T-helper 17 cell (primary cell): Measurements from ENCODE around the gene ATP9A. TPM values are rescaled to one million over a fixed set of nuclear protein-coding genes. Genes with fewer than 3 reads are reported as not detected.

Source experiments
- ATAC-seq: fragments of 150-1000 bp; cut with Tn5 transposase; 2 replicates; pipeline ENCODE4 v1.10.0; 2021; ENCODE audit warnings: mild to moderate bottlenecking, moderate library complexity
- DNase-seq, 3 donors: peaks; one replicate each; pipeline versions ENCODE4 v3.0.0 to v3.0.0-alpha.2; 2020 to 2021
- H3K9me3 ChIP-seq: one replicate; pipeline ENCODE4 v1.7.0; 2013; ENCODE audit warnings: low read length, mild to moderate bottlenecking; ENCODE audit not compliant: control insufficient read depth, poor library complexity, severe bottlenecking
- H3K27ac Mint-ChIP-seq: one replicate; pipeline ENCODE4 v1.8.0; 2022; ENCODE audit warnings: mild to moderate bottlenecking, moderate library complexity, mixed read lengths
- H3K27me3 Mint-ChIP-seq: one replicate; pipeline ENCODE4 v1.8.0; 2022; ENCODE audit warnings: mixed read lengths
- H3K36me3 Mint-ChIP-seq: one replicate; pipeline ENCODE4 v1.8.0; 2022; ENCODE audit warnings: low read depth, mixed read lengths
- H3K4me1 Mint-ChIP-seq: one replicate; pipeline ENCODE4 v1.8.0; 2022; ENCODE audit warnings: mild to moderate bottlenecking, mixed read lengths
- H3K4me3 Mint-ChIP-seq: one replicate; pipeline ENCODE4 v1.8.0; 2022; ENCODE audit warnings: mild to moderate bottlenecking, moderate library complexity, mixed read lengths
- total RNA-seq, 4 donors: library from RNA in 2 of 4; stranded (reverse) in 2 of 4; gene quantifications; one replicate each; pipeline ENCODE4 v1.2.3 and lab custom pipeline; 2022 to 2026

The ATP9A gene
- total RNA-seq, 2 donors from 2014 or later: 0.15 to 4.2 TPM

DNA sequence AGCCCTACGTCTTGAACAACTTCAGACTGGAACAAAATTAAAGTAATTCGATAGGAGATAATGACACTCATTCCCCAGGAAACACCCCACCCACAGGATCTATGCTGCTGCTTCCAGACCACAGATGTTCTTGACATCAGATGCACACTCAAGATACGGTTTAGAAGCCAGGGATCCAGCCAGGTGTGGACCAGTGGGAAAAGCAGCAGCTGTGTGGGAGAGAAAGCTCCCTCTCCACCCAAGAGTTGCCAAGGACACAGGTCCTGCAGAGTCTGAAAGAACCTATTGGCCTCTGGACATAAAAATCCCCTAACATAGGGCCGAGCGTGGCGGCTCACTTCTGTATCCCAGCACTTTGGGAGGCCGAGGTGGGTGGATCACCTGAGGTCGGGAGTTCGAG is 133.9 kb downstream of the ATP9A start:
- ATAC-seq (no peak), DNase-seq (no peak)
- Mint-ChIP-seq H3K27me3 (peaks cover 52% of the 10 kb centered on the region), H3K4me3 (no peak overlapping the region), H3K4me1 (peaks cover 17% of the 10 kb centered on the region), H3K27ac (no peak overlapping the region), H3K36me3 (no peaks in the 10 kb centered on the region)
- H3K9me3 ChIP-seq: no peaks in the 10 kb centered on the region

DNA sequence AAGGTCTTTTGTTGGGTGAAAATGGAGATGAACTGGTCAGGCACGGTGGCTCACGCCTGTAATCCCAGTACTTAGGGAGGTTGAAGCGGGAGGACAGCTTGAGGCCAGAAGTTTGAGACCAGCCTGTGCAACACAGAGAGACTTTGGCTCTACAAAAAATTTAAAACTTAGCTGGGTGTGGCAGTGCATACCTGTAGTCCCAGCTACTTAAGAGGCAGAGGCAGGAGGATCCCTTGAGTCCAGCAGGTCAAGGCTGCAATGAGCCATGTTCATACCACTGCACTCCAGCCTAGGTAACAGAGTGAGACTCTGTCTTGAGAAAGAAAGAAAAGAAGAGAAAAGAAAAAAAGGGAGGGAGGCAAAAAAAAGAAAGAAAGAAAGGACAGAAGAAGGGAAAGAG is 134.8 kb downstream of the ATP9A start:
- DNase-seq (no peak), ATAC-seq (no peak)
- Mint-ChIP-seq H3K4me1 (peaks cover 15% of the 10 kb centered on the region), H3K27me3 (peaks cover 59% of the 10 kb centered on the region), H3K36me3 (no peaks in the 10 kb centered on the region), H3K27ac (no peak overlapping the region), H3K4me3 (no peak overlapping the region)
- no peaks in the 10 kb centered on the region for H3K9me3 ChIP-seq

DNA sequence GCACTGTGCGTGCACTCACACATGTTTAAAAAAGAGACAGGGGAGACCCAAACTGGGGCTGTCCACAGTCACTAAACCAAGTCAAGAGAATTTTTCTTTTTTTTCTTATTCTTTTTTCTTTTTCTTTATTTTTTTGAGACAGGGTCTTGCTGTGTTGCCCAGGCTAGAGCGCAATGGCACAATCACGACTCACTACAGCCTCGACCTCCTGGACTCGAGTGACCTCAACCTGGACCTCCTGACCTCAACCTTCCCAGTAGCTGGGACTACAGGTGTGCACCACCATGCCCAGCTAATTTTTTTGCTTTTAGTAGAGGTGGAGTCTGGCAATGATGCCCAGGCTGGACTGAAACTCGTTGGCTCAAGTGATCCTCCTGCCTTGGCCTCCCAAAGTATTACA is 136.2 kb downstream of the ATP9A start:
- Mint-ChIP-seq H3K36me3 (no peaks in the 10 kb centered on the region), H3K27ac (no peak overlapping the region), H3K27me3 (peaks cover 56% of the 10 kb centered on the region), H3K4me1 (peaks cover 15% of the 10 kb centered on the region), H3K4me3 (no peak overlapping the region)
- no peak for DNase-seq
- no peak for ATAC-seq
- no peaks in the 10 kb centered on the region for H3K9me3 ChIP-seq

DNA sequence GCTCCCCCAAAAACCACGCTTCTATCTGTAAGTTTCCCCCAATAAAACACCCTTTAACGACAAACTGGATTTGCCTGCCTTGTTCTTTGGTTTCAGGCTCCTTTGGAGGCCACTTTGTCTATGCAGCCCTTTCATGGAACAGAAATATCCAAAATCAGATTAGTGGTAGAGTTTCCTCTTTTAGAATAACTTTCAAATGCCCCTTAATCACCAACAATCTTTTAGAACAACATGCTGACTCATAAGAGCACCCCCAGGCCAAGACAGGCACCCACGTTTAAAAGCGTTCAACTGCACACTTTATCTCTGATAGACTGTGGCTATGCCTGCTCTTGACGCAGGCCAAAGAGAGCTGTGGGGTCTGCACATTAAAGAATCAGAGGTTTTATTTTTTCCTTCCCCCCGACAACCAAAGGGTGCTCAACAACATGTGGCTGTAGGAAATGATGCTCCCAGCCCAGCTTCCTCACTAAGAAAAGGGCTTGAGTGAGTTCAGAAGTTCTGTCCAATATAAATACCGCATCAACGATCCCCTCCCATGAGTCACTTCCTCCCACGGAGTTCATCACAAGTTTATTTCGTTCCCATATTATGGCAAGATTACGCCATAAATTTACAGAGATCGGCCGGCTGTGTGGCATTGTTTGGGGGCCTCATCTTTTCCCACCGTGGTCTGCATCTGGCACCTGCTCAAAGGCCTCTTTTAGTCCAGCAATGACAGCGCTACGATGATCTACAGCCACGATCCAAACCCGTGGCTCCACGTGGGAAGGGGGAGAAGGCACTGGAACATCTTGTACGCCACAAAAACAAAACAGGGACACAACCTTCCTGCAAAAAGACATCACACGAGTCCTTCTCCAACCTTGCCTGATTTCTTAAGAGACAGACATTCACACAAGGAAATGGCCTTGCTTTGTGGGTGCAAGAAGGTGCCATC is 136.9 kb downstream of the ATP9A start:
- no peaks in the 10 kb centered on the region for H3K9me3 ChIP-seq
- Mint-ChIP-seq H3K27ac (no peak overlapping the region), H3K27me3 (peaks cover 50% of the 10 kb centered on the region), H3K36me3 (no peaks in the 10 kb centered on the region), H3K4me1 (peaks cover 15% of the 10 kb centered on the region), H3K4me3 (peak overlapping the region; percentile 50)
- ATAC-seq (peak; percentile 46), DNase-seq (no peak)

DNA sequence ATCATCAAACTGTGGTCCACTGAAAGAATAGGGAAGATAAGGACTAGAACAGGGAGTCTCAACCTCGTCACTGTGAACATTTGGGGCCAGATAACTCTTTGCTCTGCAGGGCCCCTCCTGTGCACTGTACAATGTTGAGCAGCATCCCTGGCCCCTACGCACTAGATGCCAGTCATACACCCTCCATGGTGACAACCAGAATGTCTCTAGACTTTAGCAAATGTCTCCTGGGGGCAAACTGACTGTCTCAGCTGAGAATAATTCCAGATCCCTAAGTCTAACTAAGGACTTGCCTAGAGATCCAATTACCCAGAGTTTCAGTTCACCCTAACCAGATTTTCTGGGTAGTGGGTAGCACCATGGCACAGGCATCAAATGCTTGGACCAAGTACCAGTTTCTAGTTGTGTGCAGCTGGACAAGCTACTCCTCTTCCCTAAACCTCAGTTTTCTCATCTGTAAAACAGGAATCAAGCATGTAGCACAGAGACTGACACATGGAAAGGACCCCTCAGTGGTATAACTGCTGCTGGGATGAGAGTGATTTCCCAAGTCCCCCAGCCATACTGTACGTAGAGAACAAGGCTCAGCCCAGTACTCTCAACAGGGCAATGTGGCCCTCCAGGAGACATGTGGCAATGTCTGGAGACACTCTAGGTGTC is 138.7 kb downstream of the ATP9A start:
- H3K27ac Mint-ChIP-seq: no peak overlapping the region
- no peaks in the 10 kb centered on the region for H3K36me3 Mint-ChIP-seq
- H3K4me3 Mint-ChIP-seq: no peak overlapping the region
- ATAC-seq (no peak), DNase-seq (no peak)
- no peaks in the 10 kb centered on the region for H3K9me3 ChIP-seq
- H3K4me1 Mint-ChIP-seq: peaks cover 15% of the 10 kb centered on the region
- peaks cover 62% of the 10 kb centered on the region for H3K27me3 Mint-ChIP-seq

DNA sequence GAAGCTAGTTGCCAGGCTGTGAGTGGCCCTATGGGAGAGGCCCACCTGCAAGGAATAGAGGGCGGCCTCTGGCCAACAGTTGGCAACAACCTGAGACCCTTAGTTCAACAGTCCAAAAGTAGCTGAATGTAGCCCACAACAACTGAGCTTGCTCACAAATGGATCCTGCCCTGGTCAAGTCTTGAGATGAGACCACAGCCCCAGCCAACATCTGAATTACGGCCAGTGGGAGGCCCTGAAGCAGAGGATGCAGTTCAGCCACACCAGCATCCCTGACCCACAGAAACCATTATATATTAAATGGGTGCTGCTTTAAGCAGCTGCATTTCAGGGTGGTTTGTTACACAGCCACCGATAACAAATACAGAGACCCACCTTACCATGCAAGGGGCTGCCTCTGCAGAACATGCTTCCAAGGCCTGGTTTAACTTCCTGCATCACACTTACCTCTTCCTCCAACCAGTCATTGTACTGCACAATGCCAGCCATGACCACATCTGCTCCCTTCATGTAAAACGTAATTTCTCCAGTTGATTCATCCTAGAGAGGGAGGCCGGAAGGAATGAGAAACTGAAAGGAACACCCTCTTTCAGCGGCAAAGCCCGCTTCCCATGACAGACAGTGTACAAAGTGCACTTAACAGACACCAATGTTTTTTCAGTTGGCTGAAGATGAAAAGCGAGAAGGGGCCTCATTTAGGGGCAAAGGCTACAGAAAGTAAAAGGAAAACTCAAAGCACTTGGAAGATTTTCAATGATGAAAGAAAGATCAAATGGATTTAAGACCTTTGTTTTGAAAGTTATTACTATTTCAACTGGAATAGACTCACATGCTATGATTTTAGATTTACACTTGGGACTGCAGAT is 139.4 kb downstream of the ATP9A start:
- Mint-ChIP-seq H3K36me3 (no peaks in the 10 kb centered on the region), H3K27ac (no peak overlapping the region), H3K27me3 (peaks cover 62% of the 10 kb centered on the region), H3K4me1 (peaks cover 17% of the 10 kb centered on the region), H3K4me3 (no peak overlapping the region)
- ATAC-seq (no peak), DNase-seq (no peak)
- no peaks in the 10 kb centered on the region for H3K9me3 ChIP-seq

DNA sequence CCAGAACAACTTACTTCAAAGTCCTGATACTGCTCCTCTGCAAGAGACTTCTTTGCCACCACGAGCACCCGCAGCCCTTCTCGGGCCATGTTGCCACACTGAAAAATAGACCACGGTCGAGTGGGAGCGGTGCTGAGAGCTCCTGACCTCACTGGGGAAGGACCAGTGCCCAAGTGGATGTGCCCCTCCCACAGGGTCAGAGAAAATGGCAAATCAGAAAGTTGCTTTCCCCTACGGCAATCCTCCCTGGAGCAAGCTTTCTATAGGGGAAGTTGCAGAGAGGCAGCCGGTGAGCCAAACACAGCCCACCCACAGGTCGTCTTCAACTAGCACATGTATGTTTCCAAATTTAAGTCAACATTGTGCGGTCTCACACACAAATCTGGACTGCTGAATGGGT is 140.6 kb downstream of the ATP9A start:
- DNase-seq (no peak), ATAC-seq (no peak)
- H3K4me1 Mint-ChIP-seq: peaks cover 16% of the 10 kb centered on the region
- no peak overlapping the region for H3K27ac Mint-ChIP-seq
- no peak overlapping the region for H3K4me3 Mint-ChIP-seq
- H3K27me3 Mint-ChIP-seq: peaks cover 55% of the 10 kb centered on the region
- no peaks in the 10 kb centered on the region for H3K9me3 ChIP-seq
- H3K36me3 Mint-ChIP-seq: no peaks in the 10 kb centered on the region

DNA sequence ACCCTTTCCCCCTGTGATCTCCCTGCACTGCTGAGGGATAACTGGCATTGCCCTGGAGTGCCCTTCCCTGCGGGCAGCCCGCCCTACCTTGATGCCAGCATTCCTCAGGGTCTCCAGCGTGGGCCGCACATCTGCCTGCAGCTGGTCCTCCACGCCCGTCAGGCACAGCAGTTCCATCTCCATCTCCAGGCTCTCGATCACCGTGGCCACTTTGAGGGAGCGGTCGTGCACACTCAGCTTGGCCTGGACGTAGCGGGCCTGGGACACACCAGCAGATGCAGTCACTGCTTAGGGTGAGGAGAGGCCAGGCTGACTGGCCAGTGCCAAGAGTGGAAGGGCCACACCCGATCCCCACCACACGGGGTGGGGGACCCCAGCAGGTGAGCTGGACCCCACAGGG is 143.1 kb downstream of the ATP9A start:
- H3K9me3 ChIP-seq: no peaks in the 10 kb centered on the region
- H3K4me1 Mint-ChIP-seq: peaks cover 4% of the 10 kb centered on the region
- ATAC-seq (no peak), DNase-seq (no peak)
- no peak overlapping the region for H3K27ac Mint-ChIP-seq
- peaks cover 37% of the 10 kb centered on the region for H3K27me3 Mint-ChIP-seq
- no peaks in the 10 kb centered on the region for H3K36me3 Mint-ChIP-seq
- no peak overlapping the region for H3K4me3 Mint-ChIP-seq

DNA sequence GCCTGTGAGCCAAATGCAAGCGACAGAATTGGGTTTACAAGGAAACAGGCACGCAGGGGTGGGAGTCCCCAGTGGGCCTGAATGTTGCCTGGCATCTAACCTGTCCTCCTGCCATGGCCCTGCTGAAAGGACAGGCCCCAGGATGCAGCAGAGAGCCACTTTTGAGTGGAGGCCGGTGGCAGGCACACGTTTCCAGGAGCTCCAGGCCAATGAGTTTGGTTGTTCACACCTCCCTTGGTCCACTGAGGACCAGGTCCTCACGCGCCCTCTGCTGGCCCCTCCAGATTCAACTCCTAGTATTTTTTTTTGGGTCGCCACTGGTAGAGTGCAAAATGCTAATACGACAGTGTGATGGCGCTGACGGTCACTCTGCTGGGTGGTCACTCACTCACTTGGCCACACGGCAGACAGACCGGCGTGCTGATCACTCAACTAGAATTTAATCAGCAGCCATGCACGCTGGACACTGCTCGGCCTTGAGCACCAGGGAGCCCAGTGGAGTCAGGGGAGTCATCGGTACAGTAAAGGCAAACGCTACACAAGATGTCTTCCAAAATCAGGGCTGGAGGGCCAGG is 143.9 kb downstream of the ATP9A start:
- Mint-ChIP-seq H3K27ac (no peak overlapping the region), H3K4me1 (peaks cover 4% of the 10 kb centered on the region), H3K36me3 (no peaks in the 10 kb centered on the region), H3K27me3 (peaks cover 32% of the 10 kb centered on the region), H3K4me3 (no peak overlapping the region)
- ATAC-seq (peak; percentile 69), DNase-seq (peak; percentile 30 to 60 (median 30))
- H3K9me3 ChIP-seq: no peaks in the 10 kb centered on the region

DNA sequence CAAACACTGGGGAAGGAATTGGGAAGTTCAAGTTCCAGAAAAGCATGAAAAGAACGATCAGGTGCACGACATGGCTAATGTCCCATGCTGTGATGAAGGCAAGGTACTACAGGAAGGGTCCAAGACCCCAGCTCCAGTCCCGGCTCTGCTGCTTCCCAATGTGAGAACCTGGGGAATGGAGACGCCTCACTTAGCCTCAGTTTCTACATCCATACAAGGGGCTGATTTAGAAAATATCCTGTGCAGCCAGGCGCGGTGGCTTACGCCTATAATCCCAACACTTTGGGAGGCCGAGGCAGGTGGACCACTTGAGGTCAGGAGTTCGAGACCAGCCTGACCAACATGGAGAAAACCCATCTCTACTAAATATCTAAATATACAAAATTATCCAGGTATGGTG is 144.9 kb downstream of the ATP9A start:
- Mint-ChIP-seq H3K4me3 (no peak overlapping the region), H3K27ac (no peak overlapping the region), H3K36me3 (no peaks in the 10 kb centered on the region), H3K27me3 (peaks cover 28% of the 10 kb centered on the region), H3K4me1 (peaks cover 4% of the 10 kb centered on the region)
- no peaks in the 10 kb centered on the region for H3K9me3 ChIP-seq
- no peak for DNase-seq
- no peak for ATAC-seq

DNA sequence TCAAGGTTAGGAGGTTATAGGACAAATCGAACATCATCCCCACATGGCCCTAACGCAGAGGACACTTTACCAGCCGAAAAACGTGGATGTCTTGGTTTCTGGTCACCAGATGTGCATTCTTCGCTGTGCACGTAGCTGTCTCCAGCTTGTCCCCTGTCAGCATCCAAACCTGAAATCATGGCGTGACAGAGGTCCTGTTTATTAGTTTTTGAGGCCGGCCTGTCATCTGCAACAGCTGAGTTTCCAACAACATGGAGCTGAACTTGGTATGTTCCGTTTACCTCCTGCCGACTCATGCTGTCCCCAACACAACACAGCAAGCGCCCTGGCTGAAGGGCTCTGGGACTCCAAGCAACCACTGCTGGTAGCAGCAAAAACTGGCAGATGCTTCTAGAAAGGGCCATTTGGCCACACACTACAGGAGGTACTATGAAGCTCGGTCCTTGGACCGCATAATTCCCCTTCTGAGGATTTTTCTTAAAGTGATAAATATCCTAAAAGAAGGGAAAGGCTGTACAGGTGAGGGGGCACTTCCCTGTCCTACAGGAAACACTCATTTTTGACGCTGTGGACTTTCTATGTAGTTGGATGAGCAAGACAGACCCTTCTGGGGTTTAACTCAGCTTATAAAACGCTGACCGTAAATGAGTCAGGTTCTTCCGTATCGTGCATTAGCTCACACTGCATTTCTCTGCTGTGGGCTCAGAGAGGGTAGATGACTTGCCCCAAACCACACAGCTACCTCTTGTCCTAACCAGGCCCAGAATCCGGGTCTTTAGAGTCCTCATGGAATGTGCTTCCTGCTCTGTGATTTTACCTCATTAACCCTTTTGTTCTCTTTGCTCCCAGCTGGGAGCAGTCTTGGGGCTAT is 146.0 kb downstream of the ATP9A start:
- no peak overlapping the region for H3K27ac Mint-ChIP-seq
- H3K9me3 ChIP-seq: no peaks in the 10 kb centered on the region
- no peak for DNase-seq
- peaks cover 4% of the 10 kb centered on the region for H3K4me1 Mint-ChIP-seq
- no peak for ATAC-seq
- H3K27me3 Mint-ChIP-seq: peaks cover 22% of the 10 kb centered on the region
- no peaks in the 10 kb centered on the region for H3K36me3 Mint-ChIP-seq
- no peak overlapping the region for H3K4me3 Mint-ChIP-seq

DNA sequence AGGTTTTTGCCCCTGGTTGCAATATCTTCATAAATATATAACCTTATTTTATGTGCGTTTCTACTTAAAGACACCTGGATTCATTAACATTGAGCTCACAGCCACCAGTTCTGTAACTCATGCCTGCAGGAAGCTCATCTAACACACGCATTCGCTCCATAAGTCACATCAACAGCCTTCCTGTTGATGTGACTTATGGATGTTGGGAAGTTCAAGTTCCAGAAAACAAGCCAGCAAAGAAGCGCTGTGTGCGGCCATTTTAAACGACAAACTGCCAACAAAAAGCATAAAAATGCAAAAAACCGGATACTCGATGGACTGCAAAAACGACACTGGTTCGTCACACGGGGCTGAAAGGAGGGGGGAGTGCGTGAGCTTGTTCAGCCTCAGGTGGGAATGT is 147.8 kb downstream of the ATP9A start:
- H3K9me3 ChIP-seq: no peaks in the 10 kb centered on the region
- Mint-ChIP-seq H3K27me3 (peaks cover 11% of the 10 kb centered on the region), H3K27ac (no peak overlapping the region), H3K4me3 (no peak overlapping the region), H3K36me3 (no peaks in the 10 kb centered on the region), H3K4me1 (peaks cover 4% of the 10 kb centered on the region)
- DNase-seq (no peak), ATAC-seq (no peak)
